ENCODE measurements around the gene MRE11. TPM values are rescaled to one million over a fixed set of nuclear protein-coding genes. Genes with fewer than 3 reads are reported as not detected.

Gene MRE11
- total RNA-seq, 1 experiment from 2014 or later = 40.7 TPM

DNA sequence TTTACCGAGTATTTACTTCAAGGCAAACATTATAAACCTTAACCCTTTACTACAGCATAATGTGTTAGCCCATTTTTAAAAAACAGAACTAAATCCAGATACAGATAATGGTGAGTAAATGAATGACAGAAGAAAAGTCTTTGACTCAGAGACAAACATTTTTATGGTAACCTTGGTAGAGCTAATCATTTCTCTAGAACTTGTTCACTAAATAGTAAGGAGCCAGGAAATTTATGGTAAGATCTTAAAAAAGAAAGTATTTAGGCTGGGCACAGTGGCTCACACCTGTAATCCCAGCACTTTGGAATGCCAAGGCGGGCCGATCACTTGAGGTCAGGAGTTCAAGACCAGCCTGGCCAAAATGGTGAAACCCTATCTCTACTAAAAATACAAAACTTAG, 38.6 kb upstream of the MRE11 start:
- H3K36me3 Mint-ChIP-seq (ENCODE audit: insufficient read depth in 1 of 3, low read depth in 3 of 3) = no peaks in the 10 kb centered on the region
- no peak overlapping the region for H3K56ac ChIP-seq (ENCODE audit: insufficient read length, low read depth, low read length)
- no peaks in the 10 kb centered on the region for H3K9me3 ChIP-seq (ENCODE audit: control insufficient read depth, low read depth, low read length)
- H3K4me1 Mint-ChIP-seq = no peaks in the 10 kb centered on the region; a peak in 1 of 4 replicates
- no peak overlapping the region for H3K4ac ChIP-seq (ENCODE audit: low read depth, low read length)
- no peak overlapping the region for H3K18ac ChIP-seq (ENCODE audit: insufficient read length, low read depth, low read length)
- H3K23ac ChIP-seq (ENCODE audit: insufficient read length, low read depth, low read length) = no peak overlapping the region
- no peak overlapping the region for H2AK5ac ChIP-seq (ENCODE audit: insufficient read length, low read length)
- H4K5ac ChIP-seq (ENCODE audit: insufficient read length, low read depth, low read length) = no peak overlapping the region
- no peak overlapping the region for H2BK5ac ChIP-seq (ENCODE audit: insufficient read length, low read length)
- H2AFZ ChIP-seq (ENCODE audit: low read length) = no peak overlapping the region
- H4K20me1 ChIP-seq (ENCODE audit: control insufficient read depth, insufficient read depth, insufficient read length) = no peaks in the 10 kb centered on the region
- H3K9ac ChIP-seq (ENCODE audit: extremely low read depth, insufficient read length, low read length) = no peak overlapping the region
- H3K14ac ChIP-seq (ENCODE audit: insufficient read depth, low read length) = no peak overlapping the region
- H4K91ac ChIP-seq (ENCODE audit: insufficient read length, low read depth, low read length) = no peak overlapping the region
- no peaks in the 10 kb centered on the region for H3K4me1 ChIP-seq (ENCODE audit: insufficient read depth, low read length)
- H3K9me3 Mint-ChIP-seq = no peaks in the 10 kb centered on the region
- no peak overlapping the region for H3K27ac ChIP-seq (ENCODE audit: insufficient read length, low read depth, low read length)
- DNase-seq = no peak
- H3T11ph ChIP-seq (ENCODE audit: low read length) = no peak overlapping the region
- H3K27me3 Mint-ChIP-seq (ENCODE audit: low read depth) = peaks cover 8% of the 10 kb centered on the region
- no peak overlapping the region for H3K4me2 ChIP-seq (ENCODE audit: insufficient read depth, insufficient read length, low read length)
- WGBS (ENCODE audit: extremely low coverage, insufficient read length, low lambda C conversion rate) = no CpG with 5 or more reads among the region's 3 CpGs
- no peak overlapping the region for H3K27ac Mint-ChIP-seq
- no peak overlapping the region for H3K4me3 Mint-ChIP-seq
- H2BK20ac ChIP-seq (ENCODE audit: low read depth, low read length, poor library complexity, severe bottlenecking) = no peak overlapping the region
- no peak overlapping the region for H2BK120ac ChIP-seq (ENCODE audit: low read depth, low read length, poor library complexity, severe bottlenecking)
- H4K8ac ChIP-seq (replicated peaks; ENCODE audit: insufficient read length, low read depth, low read length) = no peak overlapping the region
- no peak overlapping the region for H2BK15ac ChIP-seq (ENCODE audit: low read depth, low read length)
- no peaks in the 10 kb centered on the region for H3K79me2 ChIP-seq (ENCODE audit: insufficient read depth, low read length)
- H3K27me3 ChIP-seq (ENCODE audit: insufficient read depth, low read length) = no peaks in the 10 kb centered on the region
- H3K79me1 ChIP-seq (ENCODE audit: insufficient read depth, low read depth, low read length, poor library complexity, severe bottlenecking) = no peaks in the 10 kb centered on the region
- H3K23me2 ChIP-seq (ENCODE audit: insufficient read length, low read depth, low read length, poor library complexity, severe bottlenecking) = no peaks in the 10 kb centered on the region
- H2BK12ac ChIP-seq (ENCODE audit: insufficient read length, low read depth, low read length) = no peak overlapping the region
- TF ChIP-seq, protein P1, sequence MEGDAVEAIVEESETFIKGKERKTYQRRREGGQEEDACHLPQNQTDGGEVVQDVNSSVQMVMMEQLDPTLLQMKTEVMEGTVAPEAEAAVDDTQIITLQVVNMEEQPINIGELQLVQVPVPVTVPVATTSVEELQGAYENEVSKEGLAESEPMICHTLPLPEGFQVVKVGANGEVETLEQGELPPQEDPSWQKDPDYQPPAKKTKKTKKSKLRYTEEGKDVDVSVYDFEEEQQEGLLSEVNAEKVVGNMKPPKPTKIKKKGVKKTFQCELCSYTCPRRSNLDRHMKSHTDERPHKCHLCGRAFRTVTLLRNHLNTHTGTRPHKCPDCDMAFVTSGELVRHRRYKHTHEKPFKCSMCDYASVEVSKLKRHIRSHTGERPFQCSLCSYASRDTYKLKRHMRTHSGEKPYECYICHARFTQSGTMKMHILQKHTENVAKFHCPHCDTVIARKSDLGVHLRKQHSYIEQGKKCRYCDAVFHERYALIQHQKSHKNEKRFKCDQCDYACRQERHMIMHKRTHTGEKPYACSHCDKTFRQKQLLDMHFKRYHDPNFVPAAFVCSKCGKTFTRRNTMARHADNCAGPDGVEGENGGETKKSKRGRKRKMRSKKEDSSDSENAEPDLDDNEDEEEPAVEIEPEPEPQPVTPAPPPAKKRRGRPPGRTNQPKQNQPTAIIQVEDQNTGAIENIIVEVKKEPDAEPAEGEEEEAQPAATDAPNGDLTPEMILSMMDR (conservative IDR thresholded peaks at IDR 0.05) = no peak

Data from H9 (cell line).